ENCODE results near the gene TREM2. TPM values are rescaled to one million over a fixed set of nuclear protein-coding genes. Genes with fewer than 3 reads are reported as not detected.
A peak's percentile ranks its signal among the peaks of the same experiment; 100 is the strongest.

The TREM2 gene
- total and polyA plus RNA-seq, 2 of the 8 experiments (the other 6 are each of a cell fraction or from before 2014, with no cell fraction given) = 0.20 TPM; not detected in 1

GRCh38 chr6:41190791-41191190, 27.9 kb upstream of the TREM2 start:
- no peaks in the 10 kb centered on the region for H3K36me3 ChIP-seq (ENCODE audit: control insufficient read depth in 2 of 4, insufficient read depth in 4 of 4, low read length in 3 of 4)
- H4K20me1 ChIP-seq (replicated peaks in 1 of 2; ENCODE audit: control insufficient read depth in 1 of 2, insufficient read depth in 2 of 2, low read length in 2 of 2) = no peaks in the 10 kb centered on the region
- no peaks in the 10 kb centered on the region for H3K23me2 ChIP-seq (ENCODE audit: low read depth, low read length)
- no peaks in the 10 kb centered on the region for H3K27me3 ChIP-seq (replicated peaks in 1 of 4; ENCODE audit: control insufficient read depth in 3 of 4, extremely low read depth in 1 of 4, insufficient read depth in 3 of 4, low read length in 3 of 4)
- no peak overlapping the region for H2BK20ac ChIP-seq (ENCODE audit: low read length)
- no peak overlapping the region for H4K91ac ChIP-seq (replicated peaks; ENCODE audit: insufficient read length, low read length)
- no peak overlapping the region for H2AFZ ChIP-seq (ENCODE audit: low read length)
- no peak overlapping the region for H3K14ac ChIP-seq (ENCODE audit: insufficient read length)
- FAIRE-seq (no peak), DNase-seq (ENCODE audit: low read depth in 1 of 2, low spot score in 2 of 2) (peak in 1 of 2 experiments; percentile 39)
- H3K4me2 ChIP-seq (ENCODE audit: insufficient read depth in 1 of 2, low read depth in 2 of 2, low read length in 2 of 2) = no peak overlapping the region
- no peak overlapping the region for H2BK12ac ChIP-seq (ENCODE audit: low read depth, low read length)
- peaks cover 5 to 16% of the 10 kb centered on the region in 2 experiments; a peak in 3 of 4 replicates for H3K9me3 ChIP-seq (ENCODE audit: insufficient read depth in 2 of 2, low read depth in 1 of 2, low read length in 1 of 2)
- H2BK15ac ChIP-seq (ENCODE audit: low read length) = no peak overlapping the region; the same call in 1 of the 2 replicates
- H2BK120ac ChIP-seq (replicated peaks; ENCODE audit: low read depth, low read length) = no peak overlapping the region
- no peak overlapping the region for H2BK5ac ChIP-seq (ENCODE audit: low read depth, low read length)
- H3K4me1 ChIP-seq (replicated peaks in 1 of 4; ENCODE audit: control insufficient read depth in 3 of 4, insufficient read depth in 4 of 4, low read length in 3 of 4) = no peaks in the 10 kb centered on the region; a peak in 1 of 7 replicates
- no peaks in the 10 kb centered on the region for H3K79me1 ChIP-seq (ENCODE audit: low read depth, low read length)
- ChIA-PET POLR2A (ENCODE audit: partially characterized antibody) (no interaction called here), CTCF (ENCODE audit: partially characterized antibody) (interaction anchor here (0.5 to 6.2 kb wide), 20 partner anchors 8 to 213 kb away, joined by 3 to 51 read pairs (median 6); partner anchors contain the start of gene TREML2)
- no peak overlapping the region for H3K56ac ChIP-seq (replicated peaks; ENCODE audit: insufficient read length, low read depth, low read length)
- WGBS, 2 experiments (ENCODE audit: extremely low coverage in 1 of 2, insufficient coverage in 1 of 2, insufficient read length in 1 of 2, insufficient replicate concordance in 2 of 2, low coverage in 1 of 2, low lambda C conversion rate in 2 of 2, missing lambda C conversion rate in 1 of 2) = 87% methylated on average over 3 of the region's 3 CpGs; no CpG with 5 or more reads in 1 of the 2 experiments
- H4K8ac ChIP-seq (ENCODE audit: extremely low read depth, insufficient read depth, low read length) = no peak overlapping the region
- TF ChIP-seq RAD21 (IDR thresholded peaks at IDR 0.05 in 1 of 2, conservative IDR thresholded peaks at IDR 0.05 in 1 of 2; ENCODE audit: low read depth in 2 of 2, low read length in 2 of 2) (peak; percentile 11 to 32; a peak in 2 of 4 replicates), CTCF (IDR thresholded peaks at IDR 0.05; ENCODE audit: control extremely low read depth in 1 of 3, insufficient read depth in 1 of 3, low read depth in 1 of 3, low read length in 3 of 3) (peak; percentile 12 to 46 (median 40); a peak in 3 of 4 replicates), CTBP2 (IDR thresholded peaks at IDR 0.05; ENCODE audit: borderline replicate concordance, insufficient read depth, insufficient read length, low read length) (no peak), BRCA1 (IDR thresholded peaks at IDR 0.05; ENCODE audit: low read depth, low read length) (no peak), GTF2F1 (IDR thresholded peaks at IDR 0.05; ENCODE audit: borderline replicate concordance, low read depth, low read length) (no peak)
- H4K5ac ChIP-seq (ENCODE audit: insufficient read length, low read depth, low read length) = no peak overlapping the region
- H3K9ac ChIP-seq (replicated peaks in 1 of 4; ENCODE audit: extremely low read depth in 1 of 4, low read depth in 3 of 4, low read length in 3 of 4) = no peak overlapping the region
- no peak overlapping the region for H3K27ac ChIP-seq (ENCODE audit: low read depth, low read length)
- H3K4me3 ChIP-seq (ENCODE audit: extremely low read depth in 1 of 4, insufficient read depth in 2 of 4, low read depth in 3 of 4, low read length in 4 of 4) = no peak overlapping the region
- H2AK5ac ChIP-seq (ENCODE audit: low read depth, low read length) = no peak overlapping the region
- no peak overlapping the region for H3K23ac ChIP-seq (ENCODE audit: insufficient read length)
- H3K79me2 ChIP-seq (ENCODE audit: control insufficient read depth in 1 of 2, insufficient read depth in 2 of 2, low read length in 2 of 2) = no peaks in the 10 kb centered on the region
- H3K4ac ChIP-seq (replicated peaks; ENCODE audit: insufficient read length, low read depth, low read length) = no peak overlapping the region
- H3K18ac ChIP-seq (ENCODE audit: extremely low read depth, low read length) = no peak overlapping the region
